HG03103 (cell line): ENCODE measurements around the gene RNF212B.
A peak's percentile ranks its signal among the peaks of the same experiment; 100 is the strongest.

Source experiments
- ATAC-seq: cut with Tn5 transposase; IDR thresholded peaks from one replicate; pipeline ENCODE4 v1.9.1; 2021; ENCODE audit warnings: low read depth; ENCODE audit not compliant: unreplicated experiment

The RNF212B gene

GRCh38 chr14:23310546-23310945 lies 72.8 kb downstream of the RNF212B start:
- no peak for ATAC-seq

GRCh38 chr14:23316300-23316699 lies 78.6 kb downstream of the RNF212B start:
- ATAC-seq = no peak

- no peak for ATAC-seq
Measured at GRCh38 chr14:23319746-23320583, 82.2 kb downstream of the RNF212B start.

GRCh38 chr14:23320584-23321571 lies 83.1 kb downstream of the RNF212B start, which contains the start of gene PABPN1:
PABPN1 (plus strand) TSS chr14:23321457; CDS start chr14:23321470, 13 bp downstream.
- peak; percentile 79 for ATAC-seq

GRCh38 chr14:23321572-23322547 lies 84.1 kb downstream of the RNF212B start:
- no peak for ATAC-seq
